GM23338 (cell line): ENCODE results near the gene SRRM2. TPM values are rescaled to one million over a fixed set of nuclear protein-coding genes. Genes with fewer than 3 reads are reported as not detected.

Experiments
- ATAC-seq: fragments of 200-7000 bp; cut with Tn5 transposase; 3 replicates; pipeline ENCODE4 v1.9.1; 2020
- DNase-seq: peaks from one replicate; pipeline ENCODE4 v3.0.0-alpha.2; 2015; ENCODE audit warnings: low spot score
- H2AFZ ChIP-seq: fragments of 200-600 bp; sonication (generic); 2 replicates; pipeline ENCODE4 v1.8.0; 2016; ENCODE audit warnings: antibody characterized with exemption, mild to moderate bottlenecking, moderate library complexity
- H3F3A ChIP-seq: fragments of 200-600 bp; sonication (generic); replicated peaks from 2 replicates; pipeline ENCODE4 v1.8.0; 2017; ENCODE audit warnings: antibody characterized with exemption, mixed run types, low read depth
- H3K27ac ChIP-seq: fragments of 200-600 bp; sonication (generic); 2 replicates; pipeline ENCODE4 v1.6.1; 2016; ENCODE audit warnings: low read depth
- H3K27me3 ChIP-seq: fragments of 200-600 bp; sonication (generic); 2 replicates; pipeline ENCODE4 v1.8.0; 2016; ENCODE audit warnings: mild to moderate bottlenecking, mixed run types, moderate library complexity; ENCODE audit not compliant: insufficient read depth
- H3K36me3 ChIP-seq: fragments of 200-600 bp; sonication (generic); 2 replicates; pipeline ENCODE4 v1.8.0; 2016; ENCODE audit warnings: mild to moderate bottlenecking; ENCODE audit not compliant: insufficient read depth
- H3K4me1 ChIP-seq: fragments of 200-600 bp; sonication (generic); 2 replicates; pipeline ENCODE4 v1.8.0; 2016; ENCODE audit warnings: mild to moderate bottlenecking, moderate library complexity; ENCODE audit not compliant: insufficient read depth
- H3K4me2 ChIP-seq: fragments of 200-600 bp; sonication (generic); 2 replicates; pipeline ENCODE4 v1.7.1; 2017; ENCODE audit warnings: mixed run types
- H3K4me3 ChIP-seq: fragments of 200-600 bp; sonication (generic); 2 replicates; pipeline ENCODE4 v1.6.1; 2016; ENCODE audit warnings: mixed run types
- H3K79me2 ChIP-seq: fragments of 200-600 bp; sonication (generic); replicated peaks from 2 replicates; pipeline ENCODE4 v1.8.0; 2017; ENCODE audit warnings: mild to moderate bottlenecking; ENCODE audit not compliant: insufficient read depth
- H3K9me2 ChIP-seq: fragments of 200-600 bp; sonication (generic); 2 replicates; pipeline ENCODE4 v1.8.0; 2017; ENCODE audit not compliant: insufficient read depth
- H4K20me1 ChIP-seq: fragments of 200-600 bp; sonication (generic); replicated peaks from 2 replicates; pipeline ENCODE4 v1.8.0; 2017; ENCODE audit warnings: mild to moderate bottlenecking; ENCODE audit not compliant: insufficient read depth
- H3K27ac Mint-ChIP-seq: 2 replicates; pipeline ENCODE4 v1.8.0; 2020; ENCODE audit warnings: inconsistent platforms, mild to moderate bottlenecking, moderate library complexity, mixed read lengths
- H3K27me3 Mint-ChIP-seq: 3 replicates; pipeline ENCODE4 v1.8.0; 2022; ENCODE audit warnings: low read depth, mild to moderate bottlenecking, moderate library complexity, mixed read lengths, inconsistent platforms; ENCODE audit not compliant: insufficient read depth, poor library complexity
- H3K36me3 Mint-ChIP-seq: 3 replicates; pipeline ENCODE4 v1.8.0; 2021; ENCODE audit warnings: low read depth, mild to moderate bottlenecking, inconsistent platforms, moderate library complexity, mixed read lengths
- H3K4me1 Mint-ChIP-seq: 3 replicates; pipeline ENCODE4 v1.8.0; 2020; ENCODE audit warnings: mild to moderate bottlenecking, inconsistent platforms, mixed read lengths
- H3K4me3 Mint-ChIP-seq: 3 replicates; pipeline ENCODE4 v1.8.0; 2021; ENCODE audit warnings: moderate library complexity, mild to moderate bottlenecking, inconsistent platforms, mixed read lengths
- H3K9me3 Mint-ChIP-seq: 3 replicates; pipeline ENCODE4 v1.8.0; 2020; ENCODE audit warnings: moderate library complexity, mild to moderate bottlenecking, inconsistent platforms, mixed read lengths
- CREB1 ChIP-seq: fragments of 250-450 bp; sonication (Bioruptor Pico); IDR thresholded peaks from 2 replicates; pipeline ENCODE4 v1.5.0; 2020; ENCODE audit warnings: low read depth, mild to moderate bottlenecking, moderate library complexity
- CTCF ChIP-seq, 2 experiments: fragments of 200-600 bp in 1 of 2; sonication (generic) in 1 of 2; conservative IDR thresholded peaks; 2 replicates each; pipeline versions ENCODE4 v1.5.1 to v1.6.1; 2016 to 2017; ENCODE audit warnings: antibody characterized with exemption in 2 of 2, low read depth in 2 of 2, mild to moderate bottlenecking in 2 of 2, moderate library complexity in 1 of 2
- EZH2 ChIP-seq: fragments of 200-600 bp; sonication (generic); IDR thresholded peaks from one replicate; pipeline ENCODE4 v1.8.0; 2017; ENCODE audit warnings: antibody characterized with exemption, mild to moderate bottlenecking, low read depth; ENCODE audit not compliant: unreplicated experiment
- EZH2phosphoT487 ChIP-seq: fragments of 200-600 bp; sonication (generic); IDR thresholded peaks from one replicate; pipeline ENCODE4 v1.8.1; 2018; ENCODE audit warnings: antibody characterized with exemption; ENCODE audit not compliant: unreplicated experiment
- JUNB ChIP-seq: IDR thresholded peaks from one replicate; pipeline ENCODE4 v1.6.1; 2016; ENCODE audit warnings: antibody characterized with exemption; ENCODE audit not compliant: unreplicated experiment
- NANOG ChIP-seq: IDR thresholded peaks from 2 replicates; pipeline ENCODE4 v1.6.1; 2016; ENCODE audit warnings: antibody characterized with exemption, borderline replicate concordance
- POLR2AphosphoS5 ChIP-seq: IDR thresholded peaks from 2 replicates; pipeline ENCODE4 v1.6.1; 2016; ENCODE audit warnings: antibody characterized with exemption, low read depth
- REST ChIP-seq: IDR thresholded peaks from one replicate; pipeline ENCODE4 v1.6.1; 2018; ENCODE audit warnings: antibody characterized with exemption; ENCODE audit not compliant: unreplicated experiment
- STAT1 ChIP-seq: IDR thresholded peaks from one replicate; pipeline ENCODE4 v1.6.1; 2016; ENCODE audit warnings: antibody characterized with exemption; ENCODE audit not compliant: unreplicated experiment
- ZNF114 ChIP-seq: fragments of 250-450 bp; sonication (Bioruptor Pico); IDR thresholded peaks from 2 replicates; pipeline ENCODE4 v1.5.0; 2020; ENCODE audit warnings: mild to moderate bottlenecking, moderate library complexity
- ZNF331 ChIP-seq: fragments of 250-450 bp; sonication (Bioruptor Pico); IDR thresholded peaks from 2 replicates; pipeline ENCODE4 v1.5.0; 2020; ENCODE audit warnings: low read depth, mild to moderate bottlenecking, moderate library complexity
- ZNF462 ChIP-seq: fragments of 250-450 bp; sonication (Bioruptor Pico); IDR thresholded peaks from 2 replicates; pipeline ENCODE4 v1.5.0; 2020; ENCODE audit warnings: mild to moderate bottlenecking, moderate library complexity
- polyA plus RNA-seq: library from polyadenylated mRNA; unstranded; fragments of >200 nt; fragmentation: Nextera tagmentation; extraction: Ambion mirVana; gene quantifications from 2 replicates; pipeline ENCODE4 v1.2.1, GENCODE V29; 2016
- total RNA-seq: library from RNA; depleted of rRNA; stranded (reverse); fragments of >200 nt; shearing (Covaris generic); gene quantifications from 2 replicates; pipeline ENCODE4 v1.2.3, GENCODE V29; 2014
- TF ChIP-seq, protein P1 (sequence below): IDR thresholded peaks from 2 replicates; pipeline ENCODE4 v1.6.1; 2016; ENCODE audit warnings: antibody characterized with exemption

The SRRM2 gene
- total and polyA plus RNA-seq, 2 experiments from 2014 or later, result 308 to 893 TPM

DNA sequence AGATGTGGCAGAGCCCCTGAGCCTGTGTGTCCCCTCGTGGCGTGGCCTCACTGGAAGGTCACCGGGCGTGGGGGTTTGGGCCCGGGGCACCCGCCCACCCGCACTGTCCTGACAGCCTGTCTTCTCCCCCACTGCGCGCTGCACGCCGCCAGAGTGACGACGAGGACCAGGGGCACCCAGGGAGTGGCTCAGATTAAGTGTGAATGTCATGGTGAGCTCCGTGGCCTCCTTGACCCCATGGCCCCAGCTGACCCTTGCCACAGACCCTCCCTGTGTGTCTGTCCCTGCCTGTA lies 47.5 kb upstream of the SRRM2 start:
- Histone ChIP-seq H2AFZ (no peak overlapping the region), H3F3A (no peaks in the 10 kb centered on the region; the same call in 1 of the 2 replicates), H3K4me1 (no peaks in the 10 kb centered on the region), H3K36me3 (0 out of 2 replicates have a peak, but pooled peaks cover 5% of the 10 kb centered on the region), H3K4me2 (no peak overlapping the region), H4K20me1 (no peaks in the 10 kb centered on the region; the same call in 1 of the 2 replicates), H3K27me3 (no peaks in the 10 kb centered on the region), H3K9me2 (no peaks in the 10 kb centered on the region), H3K27ac (no peak overlapping the region), H3K4me3 (no peak overlapping the region), H3K79me2 (no peaks in the 10 kb centered on the region)
- peaks cover 12% of the 10 kb centered on the region; the same call in 2 of the 3 replicates for H3K36me3 Mint-ChIP-seq
- DNase-seq (no peak), ATAC-seq (no peak)
- H3K9me3 Mint-ChIP-seq, result no peaks in the 10 kb centered on the region
- no peaks in the 10 kb centered on the region for H3K4me1 Mint-ChIP-seq
- H3K4me3 Mint-ChIP-seq, result no peak overlapping the region
- TF ChIP-seq POLR2AphosphoS5 (no peak), ZNF462 (CRISPR knock-in tag) (no peak), NANOG (no peak), EZH2phosphoT487 (no peak), STAT1 (no peak), ZNF114 (CRISPR knock-in tag) (no peak), JUNB (no peak), CREB1 (no peak), CTCF (conservative IDR thresholded peaks at IDR 0.05; ENCODE audit: low read depth in 2 of 2) (no peak), REST (no peak), ZNF331 (CRISPR knock-in tag) (no peak), EZH2 (no peak)
- TF ChIP-seq, protein P1, sequence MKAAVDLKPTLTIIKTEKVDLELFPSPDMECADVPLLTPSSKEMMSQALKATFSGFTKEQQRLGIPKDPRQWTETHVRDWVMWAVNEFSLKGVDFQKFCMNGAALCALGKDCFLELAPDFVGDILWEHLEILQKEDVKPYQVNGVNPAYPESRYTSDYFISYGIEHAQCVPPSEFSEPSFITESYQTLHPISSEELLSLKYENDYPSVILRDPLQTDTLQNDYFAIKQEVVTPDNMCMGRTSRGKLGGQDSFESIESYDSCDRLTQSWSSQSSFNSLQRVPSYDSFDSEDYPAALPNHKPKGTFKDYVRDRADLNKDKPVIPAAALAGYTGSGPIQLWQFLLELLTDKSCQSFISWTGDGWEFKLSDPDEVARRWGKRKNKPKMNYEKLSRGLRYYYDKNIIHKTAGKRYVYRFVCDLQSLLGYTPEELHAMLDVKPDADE, result no peak
- H3K27me3 Mint-ChIP-seq, result peaks cover 3% of the 10 kb centered on the region
- no peak overlapping the region for H3K27ac Mint-ChIP-seq
